DOHH2 (cell line): ENCODE data around the gene MRGPRD.

Experiments used
- EZH2phosphoT487 ChIP-seq: fragments of 200-600 bp; sonication (generic); IDR thresholded peaks from 2 replicates; pipeline ENCODE4 v1.6.1; 2017; ENCODE audit warnings: borderline replicate concordance, mild to moderate bottlenecking, antibody characterized with exemption, low read length, moderate library complexity, mixed read lengths
- TF ChIP-seq, protein P1 (sequence below): fragments of 200-600 bp; sonication (generic); IDR thresholded peaks from one replicate; pipeline ENCODE4 v1.5.1; 2014; ENCODE audit warnings: antibody characterized with exemption, mild to moderate bottlenecking, low read depth, low read length; ENCODE audit not compliant: poor library complexity, severe bottlenecking

DNA sequence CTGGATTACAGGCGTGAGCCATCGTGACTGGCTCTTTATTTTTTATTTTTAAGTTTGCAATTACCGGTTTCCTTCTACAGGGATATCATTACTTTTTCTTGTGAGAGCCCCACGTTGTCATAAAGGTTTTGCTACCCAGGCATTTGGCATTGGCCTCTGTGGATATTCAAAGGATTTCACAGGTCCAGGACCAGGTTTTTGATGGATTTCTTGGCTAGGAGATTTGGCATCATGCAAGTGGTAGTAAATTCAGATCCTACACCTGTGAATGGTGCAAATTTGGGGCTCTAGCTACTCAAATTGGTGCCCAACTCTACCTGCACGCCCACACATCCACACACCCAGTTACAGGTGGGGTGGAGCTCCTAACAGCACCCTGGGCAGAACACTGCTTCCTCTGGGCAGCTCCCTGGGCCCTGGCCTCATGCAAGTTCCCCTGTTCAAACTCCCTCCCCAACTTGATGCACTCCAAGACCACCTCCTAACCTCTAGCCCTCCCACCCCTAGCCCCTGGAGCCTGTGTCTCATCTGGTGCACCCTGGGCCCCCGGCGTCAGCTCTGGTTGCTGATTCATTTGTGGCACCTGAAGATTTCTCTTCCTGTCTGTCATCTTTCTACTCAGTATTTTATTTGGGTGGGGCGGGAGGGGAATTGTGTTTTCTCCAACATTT lies 9.3 kb upstream of the MRGPRD start:
- TF ChIP-seq, protein P1, sequence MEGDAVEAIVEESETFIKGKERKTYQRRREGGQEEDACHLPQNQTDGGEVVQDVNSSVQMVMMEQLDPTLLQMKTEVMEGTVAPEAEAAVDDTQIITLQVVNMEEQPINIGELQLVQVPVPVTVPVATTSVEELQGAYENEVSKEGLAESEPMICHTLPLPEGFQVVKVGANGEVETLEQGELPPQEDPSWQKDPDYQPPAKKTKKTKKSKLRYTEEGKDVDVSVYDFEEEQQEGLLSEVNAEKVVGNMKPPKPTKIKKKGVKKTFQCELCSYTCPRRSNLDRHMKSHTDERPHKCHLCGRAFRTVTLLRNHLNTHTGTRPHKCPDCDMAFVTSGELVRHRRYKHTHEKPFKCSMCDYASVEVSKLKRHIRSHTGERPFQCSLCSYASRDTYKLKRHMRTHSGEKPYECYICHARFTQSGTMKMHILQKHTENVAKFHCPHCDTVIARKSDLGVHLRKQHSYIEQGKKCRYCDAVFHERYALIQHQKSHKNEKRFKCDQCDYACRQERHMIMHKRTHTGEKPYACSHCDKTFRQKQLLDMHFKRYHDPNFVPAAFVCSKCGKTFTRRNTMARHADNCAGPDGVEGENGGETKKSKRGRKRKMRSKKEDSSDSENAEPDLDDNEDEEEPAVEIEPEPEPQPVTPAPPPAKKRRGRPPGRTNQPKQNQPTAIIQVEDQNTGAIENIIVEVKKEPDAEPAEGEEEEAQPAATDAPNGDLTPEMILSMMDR = no peak
- TF ChIP-seq EZH2phosphoT487 = no peak
